Measurements from ENCODE around the gene UGCG. TPM values are rescaled to one million over a fixed set of nuclear protein-coding genes. Genes with fewer than 3 reads are reported as not detected.

Gene UGCG
- total RNA-seq, 2 experiments from 2014 or later = 28.9 to 29.8 TPM

DNA sequence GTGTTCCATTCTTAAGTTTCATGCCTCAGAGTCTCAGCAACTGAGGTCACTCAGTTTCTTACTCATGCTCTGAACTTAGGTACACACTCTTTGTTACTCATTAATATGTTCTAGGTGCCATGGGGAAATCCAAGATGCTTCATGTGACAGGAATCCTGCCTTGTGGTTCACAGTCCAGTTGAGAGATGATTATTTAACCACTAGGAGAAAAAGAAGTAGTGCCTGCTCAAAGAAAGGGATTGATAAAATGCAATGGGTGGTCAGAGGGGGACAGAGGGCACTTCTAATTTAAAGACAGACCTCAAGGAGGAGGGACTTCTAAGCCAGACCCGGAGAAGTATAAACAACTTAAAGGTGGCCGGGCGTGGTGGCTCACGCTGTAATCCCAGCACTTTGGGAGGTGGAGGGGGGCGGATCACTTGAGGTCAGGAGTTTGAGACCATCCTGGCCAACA lies 69.0 kb downstream of the UGCG start:
- H3K4me1 Mint-ChIP-seq = peaks cover 4% of the 10 kb centered on the region
- no peaks in the 10 kb centered on the region for H3K9me3 Mint-ChIP-seq
- H3K36me3 Mint-ChIP-seq = no peaks in the 10 kb centered on the region
- H3K27ac Mint-ChIP-seq = no peak overlapping the region
- no peak overlapping the region for H3K4me3 Mint-ChIP-seq
- no peaks in the 10 kb centered on the region for H3K27me3 Mint-ChIP-seq
- DNase-seq = no peak

DNA sequence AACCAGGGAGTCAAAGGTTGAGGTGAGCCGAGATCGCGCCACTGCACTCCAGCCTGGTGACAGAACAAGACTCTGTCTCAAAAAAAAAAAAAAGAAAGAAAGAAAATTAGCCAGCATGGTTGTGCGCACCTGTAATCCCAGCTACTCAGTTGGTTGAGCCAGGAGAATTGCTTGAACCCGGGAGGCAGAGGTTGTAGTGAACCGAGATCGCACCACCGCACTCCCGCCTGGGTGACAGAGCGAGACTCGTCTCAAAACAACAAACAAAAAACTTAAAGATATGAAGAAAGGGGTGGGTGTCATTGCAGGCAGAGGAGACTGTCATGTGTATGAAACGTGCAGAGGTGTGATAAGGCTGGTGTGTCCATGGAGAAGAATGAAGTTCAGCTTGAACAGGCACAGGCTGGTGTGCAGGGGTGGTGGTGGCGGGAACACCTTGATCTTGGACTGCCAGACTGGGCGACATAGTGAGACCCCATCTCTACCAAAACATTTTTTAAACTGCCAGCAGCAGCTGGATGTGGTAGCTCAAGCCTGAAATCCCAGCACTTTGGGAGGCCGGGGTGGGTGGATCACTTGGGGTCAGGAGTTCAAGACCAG lies 69.6 kb downstream of the UGCG start:
- H3K4me3 Mint-ChIP-seq = no peak overlapping the region
- no peak overlapping the region for H3K27ac Mint-ChIP-seq
- DNase-seq = no peak

DNA sequence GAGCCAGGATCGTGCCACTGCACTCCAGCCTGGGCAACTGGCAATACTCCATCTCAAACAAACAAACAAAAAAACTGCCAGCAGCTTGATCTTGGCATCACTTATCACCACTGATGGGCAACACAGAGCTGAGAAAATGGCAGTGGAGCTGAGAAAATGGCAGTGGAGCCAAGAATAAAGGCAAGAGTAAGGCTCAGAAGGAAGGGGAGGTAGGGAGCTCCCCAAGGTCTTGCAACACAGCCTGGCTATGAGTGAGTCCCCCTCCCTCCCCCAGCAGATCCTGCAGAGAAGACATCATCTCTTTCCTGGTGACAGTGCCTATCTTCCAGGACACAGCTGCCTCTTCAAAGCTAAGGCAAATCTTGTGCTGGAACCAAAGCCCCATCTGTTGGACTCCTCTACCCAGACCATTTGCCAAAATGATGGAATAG lies 70.3 kb downstream of the UGCG start:
- Mint-ChIP-seq H3K4me1 (peaks cover 4% of the 10 kb centered on the region), H3K4me3 (no peak overlapping the region), H3K9me3 (no peaks in the 10 kb centered on the region), H3K36me3 (no peaks in the 10 kb centered on the region), H3K27me3 (no peaks in the 10 kb centered on the region), H3K27ac (no peak overlapping the region)
- no peak for DNase-seq

More for the DNA sequence above, 69.6 kb downstream of the UGCG start:
- peaks cover 4% of the 10 kb centered on the region for H3K4me1 Mint-ChIP-seq
- H3K9me3 Mint-ChIP-seq = no peaks in the 10 kb centered on the region
- no peaks in the 10 kb centered on the region for H3K36me3 Mint-ChIP-seq
- no peaks in the 10 kb centered on the region for H3K27me3 Mint-ChIP-seq

DNA sequence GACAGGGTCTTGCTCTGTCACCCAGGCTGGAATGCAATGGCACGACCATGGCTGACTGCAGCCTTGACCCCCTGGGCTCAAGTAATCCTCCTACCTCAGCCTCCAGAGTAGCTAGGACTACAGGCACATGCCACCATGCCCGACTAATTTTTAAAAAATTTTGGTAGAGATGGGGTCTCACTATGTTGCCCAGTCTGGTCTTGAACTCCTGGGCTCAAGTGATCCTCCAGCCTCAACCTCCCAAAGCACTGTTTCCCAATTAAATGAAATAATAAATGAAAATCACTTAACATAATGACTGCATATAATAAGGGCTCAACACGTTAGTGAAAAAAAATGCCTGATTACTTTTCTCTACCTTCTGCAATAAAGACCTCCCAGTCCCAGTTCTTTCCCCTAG lies 71.0 kb downstream of the UGCG start:
- Mint-ChIP-seq H3K4me3 (no peak overlapping the region), H3K27me3 (no peaks in the 10 kb centered on the region), H3K36me3 (no peaks in the 10 kb centered on the region), H3K9me3 (no peaks in the 10 kb centered on the region), H3K27ac (no peak overlapping the region), H3K4me1 (peaks cover 4% of the 10 kb centered on the region)
- no peak for DNase-seq

DNA sequence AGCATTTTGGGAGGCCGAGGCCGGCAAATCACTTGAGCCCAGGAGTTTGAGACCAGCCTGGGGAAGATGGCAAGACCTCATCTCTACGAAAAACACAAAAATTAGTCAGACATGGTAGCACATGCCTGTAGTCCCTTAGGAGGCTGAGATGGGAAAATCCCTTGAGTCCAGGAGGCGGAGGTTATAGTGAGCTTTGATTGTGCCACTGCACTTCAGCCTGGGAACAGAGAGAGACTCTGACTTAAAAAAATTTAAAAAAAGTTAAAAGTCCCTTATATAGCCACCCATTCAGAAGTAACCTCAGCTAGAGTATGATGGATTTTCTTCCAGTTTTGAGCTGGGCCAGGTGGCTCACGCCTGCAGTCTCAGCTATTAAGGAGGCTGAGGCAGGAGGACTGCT lies 72.4 kb downstream of the UGCG start:
- H3K27ac Mint-ChIP-seq = no peak overlapping the region
- peaks cover 4% of the 10 kb centered on the region for H3K4me1 Mint-ChIP-seq
- H3K36me3 Mint-ChIP-seq = no peaks in the 10 kb centered on the region
- no peaks in the 10 kb centered on the region for H3K27me3 Mint-ChIP-seq
- no peak overlapping the region for H3K4me3 Mint-ChIP-seq
- no peaks in the 10 kb centered on the region for H3K9me3 Mint-ChIP-seq
- DNase-seq = no peak

DNA sequence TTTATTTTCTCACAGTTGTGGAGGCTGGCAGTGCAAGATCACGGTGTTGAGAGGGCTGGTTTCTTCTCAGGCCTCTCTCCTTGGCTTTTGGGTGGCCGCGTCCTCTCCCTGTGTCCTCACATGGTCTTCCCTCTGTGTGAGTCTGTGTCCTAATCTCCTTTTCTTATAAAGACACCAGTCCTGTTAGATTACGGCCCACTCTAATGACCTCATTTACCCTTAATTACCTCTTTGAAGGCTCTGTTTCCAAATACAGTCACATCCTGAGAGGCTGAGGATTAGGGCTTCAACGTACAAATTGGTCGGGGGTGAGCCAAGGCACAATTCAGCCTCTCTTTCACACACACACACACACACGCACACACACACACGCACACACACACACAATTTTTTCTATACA lies 73.0 kb downstream of the UGCG start:
- Mint-ChIP-seq H3K4me3 (no peak overlapping the region), H3K27ac (no peak overlapping the region), H3K36me3 (no peaks in the 10 kb centered on the region), H3K9me3 (no peaks in the 10 kb centered on the region), H3K27me3 (peaks cover under 1% of the 10 kb centered on the region), H3K4me1 (peaks cover 6% of the 10 kb centered on the region)
- DNase-seq = no peak

DNA sequence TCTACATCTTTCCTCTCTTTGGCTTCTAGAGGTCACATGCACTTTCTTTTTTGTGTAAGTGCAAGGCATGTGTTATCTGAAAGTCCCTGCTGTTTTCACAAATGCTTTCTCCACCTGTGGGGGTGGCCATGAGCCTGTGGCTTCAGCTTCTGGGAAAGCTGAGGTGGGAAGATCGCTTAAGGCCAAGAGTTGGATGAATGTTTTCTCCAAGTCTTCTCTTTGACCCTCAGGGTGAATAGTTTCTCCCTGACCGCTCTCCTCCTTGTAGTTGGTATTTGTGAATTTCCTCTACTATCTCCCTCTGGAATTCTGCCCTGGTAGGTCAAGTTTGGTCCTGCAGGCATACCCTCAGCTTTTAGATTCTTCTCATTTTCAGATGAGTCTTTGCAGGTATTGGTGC lies 74.2 kb downstream of the UGCG start:
- Mint-ChIP-seq H3K27ac (no peak overlapping the region), H3K27me3 (peaks cover 3% of the 10 kb centered on the region)

DNA sequence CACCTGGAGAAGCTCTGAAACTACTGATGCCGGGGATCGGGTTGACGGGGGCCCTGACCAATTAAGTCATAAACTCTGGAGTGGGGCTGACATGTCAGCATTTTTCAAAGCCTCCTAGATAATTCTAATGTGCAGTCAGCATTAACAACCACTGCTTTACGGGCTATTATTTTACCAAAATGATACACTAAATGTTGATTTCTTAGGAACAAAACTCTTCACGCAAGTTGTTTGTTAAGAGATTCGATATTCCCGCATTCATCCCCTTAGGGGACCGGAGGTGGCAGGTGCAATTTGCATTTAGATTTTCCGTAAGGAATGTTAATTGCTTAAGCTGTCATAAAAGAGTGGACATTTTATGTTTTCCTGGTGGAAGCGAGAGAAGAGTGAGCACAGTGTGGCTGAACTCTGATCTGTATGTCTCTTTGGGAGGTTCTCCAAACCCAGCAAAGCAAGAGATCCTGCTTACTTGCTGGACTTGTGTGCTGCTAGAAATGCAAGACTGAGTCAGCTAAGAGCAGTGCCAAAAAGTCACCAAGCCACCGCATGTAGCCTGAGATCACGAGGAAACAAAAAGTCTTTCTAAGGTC lies 77.6 kb downstream of the UGCG start:
- H3K36me3 Mint-ChIP-seq = no peaks in the 10 kb centered on the region
- H3K9me3 Mint-ChIP-seq = no peaks in the 10 kb centered on the region
- H3K4me1 Mint-ChIP-seq = peaks cover 11% of the 10 kb centered on the region
- H3K27me3 Mint-ChIP-seq = peaks cover 3% of the 10 kb centered on the region
- no peak for DNase-seq
- no peak overlapping the region for H3K27ac Mint-ChIP-seq
- no peak overlapping the region for H3K4me3 Mint-ChIP-seq

More for the DNA sequence above, 74.2 kb downstream of the UGCG start:
- no peak overlapping the region for H3K4me3 Mint-ChIP-seq
- no peak for DNase-seq
- no peaks in the 10 kb centered on the region for H3K9me3 Mint-ChIP-seq
- peaks cover 9% of the 10 kb centered on the region for H3K4me1 Mint-ChIP-seq
- H3K36me3 Mint-ChIP-seq = no peaks in the 10 kb centered on the region

DNA sequence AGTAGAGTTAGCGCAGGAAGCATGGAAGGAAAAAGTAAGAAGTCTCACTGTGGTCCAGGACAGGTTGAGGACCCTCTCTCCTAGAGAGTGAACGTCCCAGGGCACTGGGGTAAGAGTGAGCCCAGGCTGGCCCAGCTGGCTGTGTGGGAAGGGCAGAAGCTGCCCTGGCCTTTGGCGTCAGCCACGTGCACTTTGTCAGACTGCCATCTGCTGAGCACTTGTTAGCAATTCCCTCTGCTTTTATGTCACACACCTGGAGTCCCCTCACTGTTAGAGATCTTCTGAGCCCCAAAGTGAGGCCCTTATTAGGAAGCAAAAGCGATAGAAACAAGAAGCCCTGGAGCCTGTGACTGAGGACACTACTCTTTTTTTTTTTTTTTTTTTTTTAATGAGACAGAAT lies 79.1 kb downstream of the UGCG start:
- Mint-ChIP-seq H3K9me3 (no peaks in the 10 kb centered on the region), H3K27me3 (peaks cover 3% of the 10 kb centered on the region), H3K27ac (no peak overlapping the region), H3K4me3 (no peak overlapping the region), H3K36me3 (no peaks in the 10 kb centered on the region), H3K4me1 (peaks cover 11% of the 10 kb centered on the region)
- DNase-seq = peak; percentile 12

DNA sequence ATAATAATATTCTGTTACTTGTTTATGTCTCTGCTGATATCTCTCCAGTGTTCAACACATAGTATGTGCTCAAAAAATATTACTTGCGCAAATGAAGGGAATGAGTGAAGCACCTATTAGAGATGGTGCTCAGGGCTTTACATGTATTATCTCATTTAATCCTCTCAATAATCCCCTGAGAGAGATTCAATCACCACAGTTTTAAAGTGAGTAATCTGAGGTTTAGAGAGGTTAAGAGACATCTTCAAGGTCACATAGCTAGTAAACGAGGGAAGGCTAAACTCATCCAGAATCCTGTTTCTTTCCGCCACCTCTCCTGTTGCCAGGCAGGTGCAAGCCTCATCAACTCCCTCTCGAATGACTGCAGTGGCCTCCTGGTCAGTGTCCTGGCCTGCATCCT lies 82.0 kb downstream of the UGCG start:
- H3K27ac Mint-ChIP-seq = no peak overlapping the region
- H3K27me3 Mint-ChIP-seq = peaks cover 9% of the 10 kb centered on the region

DNA sequence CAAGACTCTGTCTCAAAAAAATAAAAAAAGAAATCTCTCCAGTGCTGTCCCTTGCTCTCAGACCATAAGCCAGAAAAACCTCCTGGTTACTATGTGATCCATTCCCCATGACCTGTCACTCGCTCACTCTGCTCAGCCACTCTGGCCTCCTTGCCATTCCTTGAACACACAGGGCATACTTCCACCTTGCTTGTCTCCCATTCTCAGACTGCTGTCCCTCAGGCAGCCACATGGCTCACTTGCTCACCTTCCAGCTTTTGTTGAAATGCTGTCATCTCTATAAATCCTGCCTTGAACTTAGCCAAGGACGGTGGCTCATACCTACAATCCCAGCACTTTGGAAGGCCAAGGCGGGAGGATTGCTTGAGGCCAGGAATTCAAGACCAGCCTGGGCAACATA lies 82.9 kb downstream of the UGCG start:
- H3K4me3 Mint-ChIP-seq = no peak overlapping the region
- no peak overlapping the region for H3K27ac Mint-ChIP-seq
- peaks cover 2% of the 10 kb centered on the region for H3K36me3 Mint-ChIP-seq
- DNase-seq = no peak
- H3K4me1 Mint-ChIP-seq = peaks cover 28% of the 10 kb centered on the region
- H3K27me3 Mint-ChIP-seq = peaks cover 9% of the 10 kb centered on the region
- no peaks in the 10 kb centered on the region for H3K9me3 Mint-ChIP-seq

More for the DNA sequence above, 82.0 kb downstream of the UGCG start:
- no peak for DNase-seq
- no peak overlapping the region for H3K4me3 Mint-ChIP-seq
- H3K9me3 Mint-ChIP-seq = no peaks in the 10 kb centered on the region
- peaks cover 2% of the 10 kb centered on the region for H3K36me3 Mint-ChIP-seq
- H3K4me1 Mint-ChIP-seq = peaks cover 22% of the 10 kb centered on the region

DNA sequence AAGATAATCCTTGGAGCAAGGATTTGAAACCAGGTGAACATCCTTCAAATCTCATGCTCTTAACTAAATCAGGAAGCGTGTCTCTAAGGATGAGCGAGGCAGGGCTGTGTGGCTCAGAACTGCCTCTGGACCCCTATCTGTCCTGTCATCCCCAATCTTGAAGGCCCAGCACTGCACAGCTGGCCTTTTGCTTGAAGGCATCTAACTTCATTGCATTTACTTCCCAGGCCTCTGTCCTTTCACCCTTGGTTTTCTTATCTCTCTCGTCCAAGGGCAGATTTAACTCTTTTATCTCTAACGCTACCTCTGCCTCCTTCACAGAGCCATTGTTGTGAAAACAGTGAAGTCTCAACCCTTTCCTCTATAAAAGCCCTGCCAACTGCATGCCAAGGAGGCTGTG lies 83.8 kb downstream of the UGCG start:
- peaks cover 6% of the 10 kb centered on the region for H3K27me3 Mint-ChIP-seq
- no peaks in the 10 kb centered on the region for H3K9me3 Mint-ChIP-seq
- H3K36me3 Mint-ChIP-seq = peaks cover 2% of the 10 kb centered on the region
- peaks cover 31% of the 10 kb centered on the region for H3K4me1 Mint-ChIP-seq
- H3K27ac Mint-ChIP-seq = no peak overlapping the region
- no peak overlapping the region for H3K4me3 Mint-ChIP-seq
- DNase-seq = no peak

DNA sequence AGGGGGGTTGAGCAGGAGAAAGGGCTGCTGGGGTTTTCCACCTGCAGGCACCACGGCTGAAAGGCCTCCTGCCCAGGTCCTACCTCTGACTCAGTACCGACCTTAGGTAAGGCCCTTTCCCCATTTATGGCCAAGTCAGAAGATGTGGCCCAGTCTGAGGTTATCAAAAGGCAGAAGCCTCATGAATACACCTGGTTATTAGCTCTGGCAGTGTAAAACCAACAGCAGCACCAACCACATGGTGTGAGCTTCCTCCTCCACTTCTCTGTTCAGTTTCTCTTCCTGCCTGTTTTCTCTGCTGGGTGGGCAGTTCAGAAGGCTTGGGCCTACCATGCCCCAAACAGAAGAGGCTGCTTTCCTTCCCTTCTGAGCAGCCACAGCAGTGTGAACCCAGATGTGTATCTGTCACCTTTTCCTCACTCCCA lies 86.9 kb downstream of the UGCG start:
- H3K4me1 Mint-ChIP-seq = peaks cover 49% of the 10 kb centered on the region
- H3K9me3 Mint-ChIP-seq = peaks cover 2% of the 10 kb centered on the region
- peaks cover 6% of the 10 kb centered on the region for H3K27me3 Mint-ChIP-seq
- H3K4me3 Mint-ChIP-seq = no peak overlapping the region
- peak overlapping the region; percentile 73 for H3K27ac Mint-ChIP-seq
- peak; percentile 29 for DNase-seq
- H3K36me3 Mint-ChIP-seq = peaks cover 2% of the 10 kb centered on the region

DNA sequence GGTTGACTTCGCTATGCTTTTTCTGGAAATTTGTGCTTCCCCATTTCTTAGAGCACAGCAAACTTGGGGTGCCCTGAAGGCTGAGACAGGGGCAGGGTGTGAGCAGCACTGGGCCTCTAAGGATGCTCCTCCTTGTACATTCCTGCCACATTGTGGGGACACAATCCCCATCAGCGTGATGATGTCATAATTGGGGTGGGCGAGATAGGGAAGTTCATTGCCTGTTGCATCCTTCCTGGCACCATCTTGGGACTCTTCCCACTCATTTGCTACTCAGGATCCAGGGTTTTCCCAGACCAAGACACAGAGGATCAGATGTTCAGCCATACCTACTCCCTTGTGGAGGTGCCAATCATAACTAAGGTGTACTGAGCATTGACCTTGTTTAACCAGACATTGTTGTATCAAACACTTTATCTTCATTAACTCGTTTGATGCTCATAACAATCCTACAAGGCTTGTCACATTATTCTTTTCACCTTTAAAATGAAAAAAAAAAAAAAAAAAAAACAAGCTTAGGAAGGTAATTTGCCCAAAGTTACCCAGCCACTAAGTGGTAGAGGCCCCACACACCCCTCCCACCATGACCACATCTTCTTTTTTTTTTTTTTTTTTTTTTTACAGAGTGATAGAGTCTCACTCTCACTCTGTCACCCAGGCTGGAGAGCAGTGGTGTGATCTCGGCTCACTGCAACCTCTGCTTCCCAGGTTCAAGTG lies 87.6 kb downstream of the UGCG start:
- Mint-ChIP-seq H3K4me3 (no peak overlapping the region), H3K27ac (peak overlapping the region; percentile 73), H3K36me3 (peaks cover 2% of the 10 kb centered on the region), H3K27me3 (peaks cover 6% of the 10 kb centered on the region), H3K4me1 (peaks cover 51% of the 10 kb centered on the region), H3K9me3 (peaks cover 2% of the 10 kb centered on the region)
- DNase-seq = no peak
